ENCODE results near the gene IFITM2. TPM values are rescaled to one million over a fixed set of nuclear protein-coding genes. Genes with fewer than 3 reads are reported as not detected.
A peak's percentile ranks its signal among the peaks of the same experiment; 100 is the strongest.
"Not testable (repeated sequence)": the region's sequence is repeated elsewhere in the genome, so short reads cannot be mapped to it uniquely, and the experiment has no call there.

IFITM2 gene
- total and polyA plus RNA-seq, 2 of the 13 experiments (the other 11 are each of a cell fraction or from before 2014, with no cell fraction given): 13.8 to 267 TPM

GRCh38 chr11:313787-314553 lies 6.4 kb downstream of the IFITM2 start, which contains the start of gene IFITM1 (continued):
- TF ChIP-seq ZSCAN21 (CRISPR knock-in tag; IDR thresholded peaks at IDR 0.05; ENCODE audit: borderline replicate concordance) (no peak), ZNF564 (CRISPR knock-in tag; IDR thresholded peaks at IDR 0.05) (no peak)
- TF ChIP-seq, protein P1, sequence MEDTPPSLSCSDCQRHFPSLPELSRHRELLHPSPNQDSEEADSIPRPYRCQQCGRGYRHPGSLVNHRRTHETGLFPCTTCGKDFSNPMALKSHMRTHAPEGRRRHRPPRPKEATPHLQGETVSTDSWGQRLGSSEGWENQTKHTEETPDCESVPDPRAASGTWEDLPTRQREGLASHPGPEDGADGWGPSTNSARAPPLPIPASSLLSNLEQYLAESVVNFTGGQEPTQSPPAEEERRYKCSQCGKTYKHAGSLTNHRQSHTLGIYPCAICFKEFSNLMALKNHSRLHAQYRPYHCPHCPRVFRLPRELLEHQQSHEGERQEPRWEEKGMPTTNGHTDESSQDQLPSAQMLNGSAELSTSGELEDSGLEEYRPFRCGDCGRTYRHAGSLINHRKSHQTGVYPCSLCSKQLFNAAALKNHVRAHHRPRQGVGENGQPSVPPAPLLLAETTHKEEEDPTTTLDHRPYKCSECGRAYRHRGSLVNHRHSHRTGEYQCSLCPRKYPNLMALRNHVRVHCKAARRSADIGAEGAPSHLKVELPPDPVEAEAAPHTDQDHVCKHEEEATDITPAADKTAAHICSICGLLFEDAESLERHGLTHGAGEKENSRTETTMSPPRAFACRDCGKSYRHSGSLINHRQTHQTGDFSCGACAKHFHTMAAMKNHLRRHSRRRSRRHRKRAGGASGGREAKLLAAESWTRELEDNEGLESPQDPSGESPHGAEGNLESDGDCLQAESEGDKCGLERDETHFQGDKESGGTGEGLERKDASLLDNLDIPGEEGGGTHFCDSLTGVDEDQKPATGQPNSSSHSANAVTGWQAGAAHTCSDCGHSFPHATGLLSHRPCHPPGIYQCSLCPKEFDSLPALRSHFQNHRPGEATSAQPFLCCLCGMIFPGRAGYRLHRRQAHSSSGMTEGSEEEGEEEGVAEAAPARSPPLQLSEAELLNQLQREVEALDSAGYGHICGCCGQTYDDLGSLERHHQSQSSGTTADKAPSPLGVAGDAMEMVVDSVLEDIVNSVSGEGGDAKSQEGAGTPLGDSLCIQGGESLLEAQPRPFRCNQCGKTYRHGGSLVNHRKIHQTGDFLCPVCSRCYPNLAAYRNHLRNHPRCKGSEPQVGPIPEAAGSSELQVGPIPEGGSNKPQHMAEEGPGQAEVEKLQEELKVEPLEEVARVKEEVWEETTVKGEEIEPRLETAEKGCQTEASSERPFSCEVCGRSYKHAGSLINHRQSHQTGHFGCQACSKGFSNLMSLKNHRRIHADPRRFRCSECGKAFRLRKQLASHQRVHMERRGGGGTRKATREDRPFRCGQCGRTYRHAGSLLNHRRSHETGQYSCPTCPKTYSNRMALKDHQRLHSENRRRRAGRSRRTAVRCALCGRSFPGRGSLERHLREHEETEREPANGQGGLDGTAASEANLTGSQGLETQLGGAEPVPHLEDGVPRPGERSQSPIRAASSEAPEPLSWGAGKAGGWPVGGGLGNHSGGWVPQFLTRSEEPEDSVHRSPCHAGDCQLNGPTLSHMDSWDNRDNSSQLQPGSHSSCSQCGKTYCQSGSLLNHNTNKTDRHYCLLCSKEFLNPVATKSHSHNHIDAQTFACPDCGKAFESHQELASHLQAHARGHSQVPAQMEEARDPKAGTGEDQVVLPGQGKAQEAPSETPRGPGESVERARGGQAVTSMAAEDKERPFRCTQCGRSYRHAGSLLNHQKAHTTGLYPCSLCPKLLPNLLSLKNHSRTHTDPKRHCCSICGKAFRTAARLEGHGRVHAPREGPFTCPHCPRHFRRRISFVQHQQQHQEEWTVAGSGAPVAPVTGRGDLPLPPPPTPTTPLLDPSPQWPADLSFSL (CRISPR knock-in tag; IDR thresholded peaks at IDR 0.05): peak; percentile 92

DNA sequence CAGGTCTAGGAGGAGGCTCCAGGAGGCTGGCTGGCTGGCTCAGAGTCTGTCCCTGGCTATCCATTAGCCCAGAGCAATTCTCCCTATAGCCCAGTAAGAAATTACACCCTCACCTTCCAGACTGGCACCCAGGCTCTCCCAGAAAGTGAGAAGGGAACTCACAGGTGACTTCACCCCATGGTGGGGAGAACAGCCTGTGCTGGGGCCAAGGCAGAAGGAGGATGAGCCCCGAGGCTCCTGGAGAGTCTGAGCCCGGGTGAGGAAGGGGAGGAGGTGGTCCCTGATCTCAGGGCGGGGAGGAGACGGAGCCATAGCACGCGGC lies 6.9 kb downstream of the IFITM2 start:
- TF ChIP-seq, protein P2, sequence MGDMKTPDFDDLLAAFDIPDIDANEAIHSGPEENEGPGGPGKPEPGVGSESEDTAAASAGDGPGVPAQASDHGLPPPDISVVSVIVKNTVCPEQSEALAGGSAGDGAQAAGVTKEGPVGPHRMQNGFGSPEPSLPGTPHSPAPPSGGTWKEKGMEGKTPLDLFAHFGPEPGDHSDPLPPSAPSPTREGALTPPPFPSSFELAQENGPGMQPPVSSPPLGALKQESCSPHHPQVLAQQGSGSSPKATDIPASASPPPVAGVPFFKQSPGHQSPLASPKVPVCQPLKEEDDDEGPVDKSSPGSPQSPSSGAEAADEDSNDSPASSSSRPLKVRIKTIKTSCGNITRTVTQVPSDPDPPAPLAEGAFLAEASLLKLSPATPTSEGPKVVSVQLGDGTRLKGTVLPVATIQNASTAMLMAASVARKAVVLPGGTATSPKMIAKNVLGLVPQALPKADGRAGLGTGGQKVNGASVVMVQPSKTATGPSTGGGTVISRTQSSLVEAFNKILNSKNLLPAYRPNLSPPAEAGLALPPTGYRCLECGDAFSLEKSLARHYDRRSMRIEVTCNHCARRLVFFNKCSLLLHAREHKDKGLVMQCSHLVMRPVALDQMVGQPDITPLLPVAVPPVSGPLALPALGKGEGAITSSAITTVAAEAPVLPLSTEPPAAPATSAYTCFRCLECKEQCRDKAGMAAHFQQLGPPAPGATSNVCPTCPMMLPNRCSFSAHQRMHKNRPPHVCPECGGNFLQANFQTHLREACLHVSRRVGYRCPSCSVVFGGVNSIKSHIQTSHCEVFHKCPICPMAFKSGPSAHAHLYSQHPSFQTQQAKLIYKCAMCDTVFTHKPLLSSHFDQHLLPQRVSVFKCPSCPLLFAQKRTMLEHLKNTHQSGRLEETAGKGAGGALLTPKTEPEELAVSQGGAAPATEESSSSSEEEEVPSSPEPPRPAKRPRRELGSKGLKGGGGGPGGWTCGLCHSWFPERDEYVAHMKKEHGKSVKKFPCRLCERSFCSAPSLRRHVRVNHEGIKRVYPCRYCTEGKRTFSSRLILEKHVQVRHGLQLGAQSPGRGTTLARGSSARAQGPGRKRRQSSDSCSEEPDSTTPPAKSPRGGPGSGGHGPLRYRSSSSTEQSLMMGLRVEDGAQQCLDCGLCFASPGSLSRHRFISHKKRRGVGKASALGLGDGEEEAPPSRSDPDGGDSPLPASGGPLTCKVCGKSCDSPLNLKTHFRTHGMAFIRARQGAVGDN (CRISPR knock-in tag; IDR thresholded peaks at IDR 0.05): peak; percentile 38; the same call in 1 of the 2 replicates
- TF ChIP-seq, protein P3, sequence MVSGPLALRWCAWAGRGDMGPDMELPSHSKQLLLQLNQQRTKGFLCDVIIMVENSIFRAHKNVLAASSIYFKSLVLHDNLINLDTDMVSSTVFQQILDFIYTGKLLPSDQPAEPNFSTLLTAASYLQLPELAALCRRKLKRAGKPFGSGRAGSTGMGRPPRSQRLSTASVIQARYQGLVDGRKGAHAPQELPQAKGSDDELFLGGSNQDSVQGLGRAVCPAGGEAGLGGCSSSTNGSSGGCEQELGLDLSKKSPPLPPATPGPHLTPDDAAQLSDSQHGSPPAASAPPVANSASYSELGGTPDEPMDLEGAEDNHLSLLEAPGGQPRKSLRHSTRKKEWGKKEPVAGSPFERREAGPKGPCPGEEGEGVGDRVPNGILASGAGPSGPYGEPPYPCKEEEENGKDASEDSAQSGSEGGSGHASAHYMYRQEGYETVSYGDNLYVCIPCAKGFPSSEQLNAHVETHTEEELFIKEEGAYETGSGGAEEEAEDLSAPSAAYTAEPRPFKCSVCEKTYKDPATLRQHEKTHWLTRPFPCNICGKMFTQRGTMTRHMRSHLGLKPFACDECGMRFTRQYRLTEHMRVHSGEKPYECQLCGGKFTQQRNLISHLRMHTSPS (CRISPR knock-in tag; IDR thresholded peaks at IDR 0.05; ENCODE audit: low read depth): 0 out of 2 replicates have a peak, but pooled peaks have one; percentile 16
- TF ChIP-seq GABPB1 (CRISPR knock-in tag; IDR thresholded peaks at IDR 0.05) (peak; percentile 1; the same call in 1 of the 2 replicates), SAP130 (CRISPR knock-in tag; IDR thresholded peaks at IDR 0.05; ENCODE audit: low read depth) (peak; percentile 4)
- Histone ChIP-seq H3K4me1 (ENCODE audit: insufficient read depth, low read length) (peaks cover 60% of the 10 kb centered on the region), H3K9ac (ENCODE audit: insufficient read depth, low read depth, low read length) (peak overlapping the region; percentile 29; the same call in 1 of the 2 replicates), H3K4me3 (replicated peaks in 1 of 3; ENCODE audit: insufficient read depth in 1 of 3, low read depth in 2 of 3, low read length in 3 of 3) (peak overlapping the region in 2 of 3 experiments; percentile 44 to 55; a peak in 4 of 6 replicates), H3K4me2 (ENCODE audit: low read depth, low read length) (peak overlapping the region; percentile 69)
- intact Hi-C loops (cut with micrococcal nuclease; ENCODE audit: unreplicated experiment); DNase-seq (ENCODE audit: low spot score); H3K79me2 ChIP-seq (ENCODE audit: insufficient read depth, low read length); FAIRE-seq; H3K27me3 ChIP-seq (ENCODE audit: control insufficient read depth in 1 of 2, insufficient read depth in 2 of 2, low read length in 2 of 2); H2AFZ ChIP-seq (ENCODE audit: low read length); CTCF ChIA-PET (ENCODE audit: low intra/inter-chr PET ratio, low total read pairs); in situ Hi-C loops (cut with HindIII; ENCODE audit: extremely low pct_ligation_motif_present, low pct_unique_long_range_greater_than_20kb); BruUV-seq (replicated peaks); H3K36me3 ChIP-seq (replicated peaks in 1 of 2; ENCODE audit: control insufficient read depth in 1 of 2, insufficient read depth in 2 of 2, low read length in 2 of 2); H3K27ac ChIP-seq (ENCODE audit: extremely low read length, insufficient read depth, low read length); H3K9me3 ChIP-seq (ENCODE audit: low read length); H4K20me1 ChIP-seq (ENCODE audit: insufficient read depth, low read length): not testable (repeated sequence)
- peak; percentile 39 for ATAC-seq
- 24% methylated on average over 6 of the region's 6 CpGs for WGBS (ENCODE audit: low lambda C conversion rate)
- POLR2A ChIA-PET: interaction anchor here (1.0 to 1.6 kb wide), 4 partner anchors 9 to 39 kb away, joined by 3 to 9 read pairs (median 5); no protein-coding TSS in a partner anchor

All from HepG2 (cell line).